Right lobe of liver (tissue), 6 donors: ENCODE results near the gene CSGALNACT2. TPM values are rescaled to one million over a fixed set of nuclear protein-coding genes. Genes with fewer than 3 reads are reported as not detected.

Experiments used
- ATAC-seq, 4 donors: fragments of 200-7000 bp; cut with Tn5 transposase; one replicate each; pipeline ENCODE4 v1.9.1; 2020; ENCODE audit warnings: mild to moderate bottlenecking in 4 of 4, moderate library complexity in 4 of 4
- DNase-seq, 3 donors: peaks; one replicate each; pipeline ENCODE4 v3.0.0-alpha.2; 2020
- H3K27ac ChIP-seq, 3 donors: fragments of 200-600 bp; one replicate each; pipeline ENCODE4 v1.8.0; 2022
- H3K27me3 ChIP-seq, 2 donors: fragments of 200-600 bp; one replicate each; pipeline ENCODE4 v1.8.0; 2022
- H3K36me3 ChIP-seq, 4 donors: fragments of 200-600 bp; sonication (generic) in 1 of 4; one replicate each; pipeline versions ENCODE4 v1.5.1 to v1.8.0; 2017 to 2022; ENCODE audit warnings: control low read depth in 1 of 4
- H3K4me1 ChIP-seq, 4 donors: fragments of 200-600 bp; sonication (generic) in 1 of 4; one replicate each; pipeline versions ENCODE4 v1.5.1 to v1.8.0; 2017 to 2022; ENCODE audit warnings: control low read depth in 1 of 4
- H3K4me3 ChIP-seq, 3 donors: fragments of 200-600 bp; one replicate each; pipeline ENCODE4 v1.8.0; 2022
- H3K9me3 ChIP-seq, 4 donors: fragments of 200-600 bp; sonication (generic) in 1 of 4; one replicate each; pipeline versions ENCODE4 v1.5.1 to v1.8.0; 2017 to 2022; ENCODE audit warnings: control low read depth in 1 of 4
- POLR2A ChIP-seq: fragments of 450-650 bp; IDR thresholded peaks from one replicate; pipeline ENCODE4 v1.6.1; 2017; ENCODE audit warnings: antibody characterized with exemption, mild to moderate bottlenecking
- WGBS: methylation state at CpG from one replicate; pipeline ENCODE4 v1.1.6; 2018; ENCODE audit warnings: low coverage, low lambda C conversion rate; ENCODE audit not compliant: insufficient coverage; ENCODE audit errors: missing lambda C conversion rate; 5-methylcytosine and 5-hydroxymethylcytosine counted together
- intact Hi-C, 2 donors: fragments of 100-400 bp; cut with DNase I; formaldehyde crosslinking; loops; one replicate each; pipeline versions ENCODE4 v1.11.2 to v1.14.1; 2022
- total RNA-seq, 6 experiments: library from RNA; depleted of rRNA in 2 of 6; stranded (reverse); fragments of >200 nt in 2 of 6; fragmentation: NEBNext Ultra II Directional in 3 of 6; extraction: Animal tissue kit (Norgen Biotek cat#: 25700) in 3 of 6; gene quantifications; one replicate each; pipeline versions ENCODE4 v1.1.0 to v1.2.4, GENCODE V29; 2016 to 2023
- TF ChIP-seq, protein P1 (sequence below), 4 donors: fragments of 200-600 bp in 3 of 4; fragments of 450-650 bp in 1 of 4; IDR thresholded peaks; one replicate each; pipeline versions ENCODE4 v1.5.1 to v1.8.0; 2016 to 2022; ENCODE audit warnings: antibody characterized with exemption in 4 of 4, mild to moderate bottlenecking in 2 of 4
- donor health status: DM: no; HTN: yes; CAD: no.
- donor health status: DM: no; HTN: no; CAD: no.
- donor health status: DM: no; HTN: no; CAD: no.
- donor health status: DM: no; HTN: yes; CAD: no.
- donor health status: DM: no; HTN: yes; CAD: no.

The CSGALNACT2 gene
- total RNA-seq, 6 experiments from 2014 or later: 5.4 to 11.1 (median 8.3) TPM

DNA sequence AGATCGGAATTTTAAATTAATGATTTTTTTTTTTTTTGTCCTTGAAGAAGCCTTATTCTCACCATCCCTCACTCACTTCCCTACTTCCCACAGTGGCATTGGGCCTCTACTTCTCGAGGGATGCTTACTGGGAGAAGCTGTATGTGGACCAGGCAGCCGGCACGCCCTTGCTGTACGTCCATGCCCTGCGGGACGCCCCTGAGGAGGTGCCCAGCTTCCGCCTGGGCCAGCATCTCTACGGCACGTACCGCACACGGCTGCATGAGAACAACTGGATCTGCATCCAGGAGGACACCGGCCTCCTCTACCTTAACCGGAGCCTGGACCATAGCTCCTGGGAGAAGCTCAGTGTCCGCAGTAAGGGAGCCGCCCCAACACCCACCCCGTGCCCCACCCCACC is 37.9 kb upstream of the CSGALNACT2 start:
- DNase-seq: no peak
- TF ChIP-seq POLR2A: no peak
- TF ChIP-seq, protein P1, sequence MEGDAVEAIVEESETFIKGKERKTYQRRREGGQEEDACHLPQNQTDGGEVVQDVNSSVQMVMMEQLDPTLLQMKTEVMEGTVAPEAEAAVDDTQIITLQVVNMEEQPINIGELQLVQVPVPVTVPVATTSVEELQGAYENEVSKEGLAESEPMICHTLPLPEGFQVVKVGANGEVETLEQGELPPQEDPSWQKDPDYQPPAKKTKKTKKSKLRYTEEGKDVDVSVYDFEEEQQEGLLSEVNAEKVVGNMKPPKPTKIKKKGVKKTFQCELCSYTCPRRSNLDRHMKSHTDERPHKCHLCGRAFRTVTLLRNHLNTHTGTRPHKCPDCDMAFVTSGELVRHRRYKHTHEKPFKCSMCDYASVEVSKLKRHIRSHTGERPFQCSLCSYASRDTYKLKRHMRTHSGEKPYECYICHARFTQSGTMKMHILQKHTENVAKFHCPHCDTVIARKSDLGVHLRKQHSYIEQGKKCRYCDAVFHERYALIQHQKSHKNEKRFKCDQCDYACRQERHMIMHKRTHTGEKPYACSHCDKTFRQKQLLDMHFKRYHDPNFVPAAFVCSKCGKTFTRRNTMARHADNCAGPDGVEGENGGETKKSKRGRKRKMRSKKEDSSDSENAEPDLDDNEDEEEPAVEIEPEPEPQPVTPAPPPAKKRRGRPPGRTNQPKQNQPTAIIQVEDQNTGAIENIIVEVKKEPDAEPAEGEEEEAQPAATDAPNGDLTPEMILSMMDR (IDR thresholded peaks at IDR 0.05): no peak
- H3K36me3 ChIP-seq: no peaks in the 10 kb centered on the region
- H3K9me3 ChIP-seq: no peaks in the 10 kb centered on the region
- H3K4me3 ChIP-seq: no peak overlapping the region
- WGBS: 81% methylated on average over 9 of the region's 17 CpGs
- ATAC-seq: no peak
- H3K4me1 ChIP-seq: peaks cover 0 to 5% (median 0%) of the 10 kb centered on the region in 4 donors
- intact Hi-C loops: loop anchor here (5.0 to 10.0 kb wide), 3 partner anchors 226 to 546 kb away; no protein-coding TSS in a partner anchor
- no peaks in the 10 kb centered on the region for H3K27me3 ChIP-seq
- H3K27ac ChIP-seq: no peak overlapping the region

DNA sequence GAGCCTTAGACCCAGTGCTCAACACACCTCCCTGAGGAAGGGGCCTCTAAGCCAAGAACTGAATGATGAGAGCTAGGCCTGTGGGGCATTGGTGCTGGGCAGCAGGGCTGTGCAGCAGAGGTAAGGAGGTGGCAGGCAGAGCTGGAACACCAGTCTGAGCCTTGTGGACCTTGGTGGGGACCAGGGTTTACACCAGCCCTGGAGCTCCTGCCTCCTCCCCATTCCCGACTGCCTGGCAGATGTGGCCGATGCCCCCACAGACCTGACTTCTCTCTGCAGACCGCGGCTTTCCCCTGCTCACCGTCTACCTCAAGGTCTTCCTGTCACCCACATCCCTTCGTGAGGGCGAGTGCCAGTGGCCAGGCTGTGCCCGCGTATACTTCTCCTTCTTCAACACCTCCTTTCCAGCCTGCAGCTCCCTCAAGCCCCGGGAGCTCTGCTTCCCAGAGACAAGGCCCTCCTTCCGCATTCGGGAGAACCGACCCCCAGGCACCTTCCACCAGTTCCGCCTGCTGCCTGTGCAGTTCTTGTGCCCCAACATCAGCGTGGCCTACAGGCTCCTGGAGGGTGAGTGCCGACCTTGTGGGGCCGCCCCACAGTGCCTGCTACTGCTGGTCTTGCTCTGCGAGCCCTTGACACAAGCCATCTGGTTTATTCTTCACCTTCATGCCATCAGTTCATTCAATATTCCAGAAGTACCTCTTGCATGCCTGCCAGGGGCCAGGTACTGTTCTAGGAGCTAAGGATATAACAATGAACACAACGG is 36.0 kb upstream of the CSGALNACT2 start:
- intact Hi-C loops: loop anchor here (5.0 to 10.0 kb wide), 3 partner anchors 227 to 547 kb away; no protein-coding TSS in a partner anchor
- Histone ChIP-seq H3K27me3 (no peaks in the 10 kb centered on the region), H3K36me3 (no peaks in the 10 kb centered on the region), H3K9me3 (no peaks in the 10 kb centered on the region), H3K27ac (no peak overlapping the region), H3K4me3 (no peak overlapping the region), H3K4me1 (peaks cover 0 to 9% (median 0%) of the 10 kb centered on the region in 4 donors)
- ATAC-seq (no peak), DNase-seq (no peak)
- TF ChIP-seq, protein P1 (IDR thresholded peaks at IDR 0.05): no peak
- TF ChIP-seq POLR2A: no peak
- 69% methylated on average over 9 of the region's 19 CpGs for WGBS

DNA sequence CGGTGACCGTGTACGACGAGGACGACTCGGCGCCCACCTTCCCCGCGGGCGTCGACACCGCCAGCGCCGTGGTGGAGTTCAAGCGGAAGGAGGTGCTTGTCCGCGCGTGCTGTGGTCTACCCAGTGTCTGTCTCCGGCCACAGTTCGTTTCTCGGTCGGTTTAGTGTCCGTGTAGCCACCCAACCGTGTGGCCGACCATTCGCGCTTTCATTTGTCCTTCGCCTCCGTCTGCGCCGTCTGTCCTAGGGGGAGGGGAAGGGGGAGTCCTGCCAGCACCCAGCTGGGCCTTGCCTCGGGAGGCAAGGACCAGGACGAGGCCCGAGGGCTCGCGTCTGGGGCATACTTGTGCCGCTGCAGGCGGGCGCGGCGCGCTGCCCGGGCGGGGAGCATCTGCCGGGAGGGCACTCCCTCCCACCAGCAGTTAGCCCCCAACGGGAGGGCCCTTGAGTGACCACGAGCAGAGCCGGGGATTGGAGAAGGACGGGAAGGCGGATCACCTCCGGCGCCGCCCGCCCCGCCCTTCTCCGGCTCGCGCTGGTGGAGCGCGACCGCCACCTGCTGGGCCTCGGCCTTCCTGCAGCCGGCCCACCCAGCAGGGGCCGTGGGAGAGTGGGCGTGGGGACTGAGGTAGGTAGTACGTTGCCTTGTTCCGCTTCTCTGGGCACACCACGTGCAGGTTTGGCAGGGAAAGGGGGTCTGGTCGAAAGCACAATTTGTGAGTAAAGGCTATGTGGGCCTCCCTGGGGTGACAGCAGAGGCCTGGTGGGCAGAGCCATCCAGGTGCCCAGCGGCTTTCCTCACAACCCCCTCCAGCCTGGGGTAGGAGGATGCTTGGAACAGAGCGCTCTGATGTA is 32.9 kb upstream of the CSGALNACT2 start:
- H3K4me1 ChIP-seq: peaks cover 0 to 9% (median 0%) of the 10 kb centered on the region in 4 donors
- no peaks in the 10 kb centered on the region for H3K36me3 ChIP-seq
- WGBS: 0% methylated on average over 17 of the region's 71 CpGs
- peak overlapping the region; percentile 40 to 59 (median 50) for H3K4me3 ChIP-seq
- H3K27me3 ChIP-seq: no peaks in the 10 kb centered on the region
- no peak for TF ChIP-seq POLR2A
- TF ChIP-seq, protein P1 (IDR thresholded peaks at IDR 0.05): peak; percentile 99 to 100 (median 99)
- DNase-seq (peak; percentile 71 to 78 (median 74)), ATAC-seq (peak; percentile 93 to 98 (median 97))
- H3K9me3 ChIP-seq: no peaks in the 10 kb centered on the region
- intact Hi-C loops: loop anchor here (10.0 kb wide), 2 partner anchors 231 to 551 kb away; no protein-coding TSS in a partner anchor
- H3K27ac ChIP-seq: no peak overlapping the region

DNA sequence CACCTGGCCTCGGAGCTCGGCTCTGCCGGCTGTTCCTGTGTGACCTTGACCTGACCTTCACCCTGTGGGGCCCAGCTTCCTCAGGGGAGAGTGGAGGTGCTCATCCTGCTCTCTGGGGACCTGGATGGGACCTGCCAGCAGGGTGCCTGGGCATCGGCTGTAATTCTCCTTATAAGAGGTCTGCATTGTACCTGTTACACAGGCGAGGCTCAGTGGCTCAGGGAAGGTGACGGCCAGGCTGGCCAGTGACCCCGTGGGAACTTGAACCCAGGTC is 32.4 kb upstream of the CSGALNACT2 start:
- H3K27me3 ChIP-seq: no peaks in the 10 kb centered on the region
- ATAC-seq: no peak

More for the DNA sequence above, 32.4 kb upstream of the CSGALNACT2 start:
- Histone ChIP-seq H3K36me3 (no peaks in the 10 kb centered on the region), H3K4me1 (peaks cover 0 to 9% (median 0%) of the 10 kb centered on the region in 4 donors), H3K9me3 (no peaks in the 10 kb centered on the region), H3K27ac (no peak overlapping the region), H3K4me3 (no peak overlapping the region)
- no peak for TF ChIP-seq POLR2A
- TF ChIP-seq, protein P1 (IDR thresholded peaks at IDR 0.05): no peak
- no peak for DNase-seq
- WGBS: no CpG with 5 or more reads among the region's 7 CpGs
- intact Hi-C loops: loop anchor here (10.0 kb wide), 2 partner anchors 231 to 551 kb away; no protein-coding TSS in a partner anchor
